Activated naive CD8-positive, alpha-beta T cell treated with anti-CD3 and anti-CD28 coated beads, Interleukin-2, amount 50 U/mL, for 16 hours (primary cell): ENCODE results near the gene CCDC142.
"Not testable (repeated sequence)": the region's sequence is repeated elsewhere in the genome, so short reads cannot be mapped to it uniquely, and the experiment has no call there.

Experiments
- DNase-seq: peaks from one replicate; pipeline ENCODE4 v3.0.0-alpha.2; 2020; ENCODE audit warnings: low read depth, low spot score

CCDC142 gene

DNA sequence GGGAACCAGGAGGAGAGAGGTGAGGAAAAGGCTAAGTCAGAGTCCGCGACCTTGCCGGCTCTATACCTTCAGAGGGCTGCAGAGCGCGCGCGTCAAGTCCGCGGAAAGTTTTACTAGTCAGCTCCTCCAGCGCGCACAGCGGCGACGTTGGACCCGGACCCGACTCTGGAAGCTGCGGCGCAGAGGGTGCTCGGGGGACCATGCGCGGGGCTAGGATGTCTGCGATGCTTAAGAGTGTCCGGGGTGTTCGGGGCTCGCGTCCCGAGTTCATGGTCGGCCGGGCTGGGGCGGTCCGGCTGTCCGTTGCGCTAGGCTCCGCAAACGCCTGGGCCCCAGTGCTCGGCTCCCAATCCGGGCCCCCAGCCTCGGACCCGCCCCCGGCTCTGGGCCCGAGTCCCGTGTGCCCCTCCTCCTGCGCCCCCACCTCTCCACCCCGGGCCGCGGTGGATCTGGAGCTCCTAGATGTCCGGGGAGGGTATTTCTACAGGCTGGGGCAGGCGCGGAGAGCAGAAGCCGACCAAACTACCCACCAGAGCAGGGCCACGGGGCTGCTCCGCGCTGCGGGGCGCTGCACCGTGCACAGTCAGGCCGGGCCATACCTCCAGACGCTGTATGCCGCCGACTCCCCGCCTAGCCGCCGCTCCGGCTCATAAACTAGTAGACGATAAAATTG is 16.6 kb upstream of the CCDC142 start, which contains the start of gene LBX2:
Gene LBX2, minus strand, starts transcription at position 337 of the 673 bp plus-strand sequence. Its CDS starts 66 bp downstream, at position 271.
- no peak for DNase-seq

DNA sequence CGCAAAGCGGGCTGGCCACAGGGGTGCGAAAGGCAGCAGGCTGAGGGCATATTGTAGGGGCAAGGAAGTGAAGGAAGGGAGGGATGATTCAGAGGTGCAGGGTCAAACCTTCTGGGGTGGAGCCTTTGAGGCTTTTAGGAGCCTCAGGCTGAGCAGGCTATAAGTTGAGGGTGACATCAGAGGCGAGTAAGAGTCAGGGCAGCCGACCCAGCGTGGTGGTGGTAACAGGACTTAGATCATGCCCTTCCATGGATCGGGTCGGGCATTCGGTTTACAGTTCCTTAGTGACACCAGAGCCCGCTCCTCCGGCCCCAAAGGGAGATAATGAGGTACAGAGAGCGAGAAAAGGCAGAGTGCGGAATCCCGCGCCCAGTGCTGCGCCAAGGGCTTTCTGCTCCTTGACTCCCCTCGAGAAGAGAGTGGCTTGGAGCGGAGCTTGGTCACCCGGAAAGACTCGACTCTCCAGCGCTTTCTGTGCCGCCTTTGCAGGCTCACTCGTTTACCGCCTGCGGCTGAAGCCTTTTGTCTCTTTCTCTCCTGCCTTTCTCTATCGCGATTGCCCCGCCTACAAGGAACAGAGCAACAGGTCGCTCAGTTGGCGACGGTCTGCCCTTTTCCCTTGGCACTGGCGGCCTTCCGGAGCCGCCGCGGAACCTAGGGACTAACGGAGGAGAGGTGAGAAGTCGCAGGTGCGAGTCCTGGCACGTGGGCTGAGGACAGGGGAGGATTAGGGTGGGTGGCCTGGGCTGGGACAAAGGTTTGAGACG is 15.9 kb upstream of the CCDC142 start:
- DNase-seq = no peak

DNA sequence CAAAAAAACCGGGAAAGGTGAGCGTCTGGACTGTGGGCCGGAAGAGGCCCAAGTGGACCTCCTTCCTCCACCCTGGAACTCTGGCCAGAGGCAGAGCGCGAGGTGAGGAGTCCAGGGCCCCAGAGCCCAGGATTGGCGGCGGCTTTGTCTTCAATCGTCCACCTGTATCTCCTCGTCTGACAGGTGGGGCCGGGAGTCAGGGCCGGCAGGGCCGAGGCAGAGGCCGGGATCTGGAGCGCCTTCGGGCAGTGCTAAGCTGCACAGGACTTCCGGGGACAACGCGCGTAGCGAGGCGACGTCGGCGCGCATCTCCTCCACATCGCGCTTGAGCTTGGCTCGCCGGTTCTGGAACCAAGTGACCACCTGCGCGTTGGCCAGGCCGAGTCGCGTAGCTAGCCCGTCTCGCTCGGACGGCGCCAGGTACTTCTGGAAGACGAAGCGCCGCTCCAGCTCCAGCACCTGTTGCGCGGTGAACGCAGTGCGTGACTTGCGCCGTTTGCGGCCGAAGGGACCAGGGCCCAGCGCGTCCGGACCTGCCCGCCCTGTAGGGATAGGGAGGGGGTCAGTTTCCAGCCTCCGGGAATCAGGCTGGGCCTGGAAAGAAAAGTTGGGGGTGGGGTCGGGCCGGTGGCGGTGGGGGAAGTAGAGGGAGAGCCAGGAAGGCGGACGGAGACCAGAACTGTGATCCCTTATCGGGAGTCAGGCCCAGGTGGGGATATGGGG is 15.1 kb upstream of the CCDC142 start:
- no peak for DNase-seq

DNA sequence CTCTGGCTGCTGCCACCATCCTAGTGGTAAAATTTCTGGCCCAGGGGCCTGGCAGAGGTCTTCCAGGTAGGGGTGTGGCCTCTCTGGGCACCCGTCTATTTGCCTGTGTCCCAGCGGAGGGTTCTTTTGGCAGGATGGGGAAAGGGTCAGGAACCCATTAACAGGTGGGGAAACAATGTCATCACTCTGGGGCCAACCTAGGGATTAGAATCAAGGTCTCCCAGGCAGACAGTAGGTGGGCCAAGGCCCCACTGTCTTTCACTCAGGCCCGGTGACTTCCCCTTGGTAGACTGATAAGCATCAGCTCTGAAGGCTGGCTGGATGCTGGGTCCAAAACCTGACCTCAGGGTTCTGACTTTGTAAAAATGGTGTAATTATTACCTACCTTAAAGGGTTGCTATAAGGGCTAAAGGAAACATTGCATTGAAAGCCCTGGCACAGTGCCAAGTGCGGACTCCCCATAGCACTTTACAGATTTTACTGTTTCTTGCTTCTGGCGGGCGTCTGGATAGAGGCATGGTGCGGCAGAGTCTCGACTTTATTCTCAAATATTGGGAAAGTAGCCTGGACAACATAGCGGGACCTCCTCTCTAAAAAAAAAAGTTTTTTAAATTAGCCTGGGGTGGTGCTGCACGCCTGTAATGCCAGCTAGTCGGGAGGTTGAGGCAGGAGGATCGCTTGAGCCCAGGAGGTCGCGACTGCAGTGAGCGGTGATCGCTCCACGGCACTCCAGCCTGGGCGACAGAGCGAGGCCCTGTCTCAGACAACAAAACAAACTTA is 14.4 kb upstream of the CCDC142 start:
- no peak for DNase-seq

DNA sequence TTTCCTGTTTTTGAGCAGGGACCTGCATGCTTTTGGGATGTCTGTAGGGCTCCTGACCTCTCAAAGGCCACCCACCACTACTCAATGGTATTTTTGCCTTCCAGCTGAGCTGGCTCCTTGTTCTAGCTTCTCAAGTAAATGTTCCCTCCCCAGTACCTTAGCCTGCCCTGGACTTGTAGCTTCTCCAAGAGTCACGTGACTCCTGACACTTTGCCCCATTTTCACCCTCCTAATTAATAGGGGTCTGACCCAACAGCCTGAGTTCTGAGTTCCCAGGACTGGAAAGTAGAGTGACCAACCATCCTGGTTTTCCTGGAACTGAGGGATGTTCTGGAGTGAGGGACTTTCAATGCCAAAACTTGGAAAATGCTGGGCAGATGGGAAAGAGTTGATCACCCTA is 12.6 kb upstream of the CCDC142 start:
- no peak for DNase-seq

DNA sequence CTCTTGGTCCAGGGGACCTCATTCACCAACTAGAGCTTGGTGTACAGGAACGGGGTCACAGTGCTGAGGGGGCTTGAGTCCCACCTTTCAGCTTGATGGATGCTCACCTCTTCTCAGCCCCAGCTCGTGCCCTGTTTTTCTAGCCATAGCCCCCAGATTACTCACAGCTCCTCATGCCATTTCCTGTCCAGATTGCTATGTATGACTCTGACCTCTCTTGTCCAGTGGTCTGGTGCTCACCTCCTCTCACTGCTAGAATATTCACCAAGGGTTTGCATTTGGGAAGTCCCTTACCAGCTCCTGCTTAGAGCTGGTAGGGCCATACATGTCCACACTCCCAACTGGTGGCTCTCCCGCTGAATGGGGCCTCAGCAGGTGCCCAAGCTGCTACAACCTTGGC is 10.7 kb upstream of the CCDC142 start:
- no peak for DNase-seq

DNA sequence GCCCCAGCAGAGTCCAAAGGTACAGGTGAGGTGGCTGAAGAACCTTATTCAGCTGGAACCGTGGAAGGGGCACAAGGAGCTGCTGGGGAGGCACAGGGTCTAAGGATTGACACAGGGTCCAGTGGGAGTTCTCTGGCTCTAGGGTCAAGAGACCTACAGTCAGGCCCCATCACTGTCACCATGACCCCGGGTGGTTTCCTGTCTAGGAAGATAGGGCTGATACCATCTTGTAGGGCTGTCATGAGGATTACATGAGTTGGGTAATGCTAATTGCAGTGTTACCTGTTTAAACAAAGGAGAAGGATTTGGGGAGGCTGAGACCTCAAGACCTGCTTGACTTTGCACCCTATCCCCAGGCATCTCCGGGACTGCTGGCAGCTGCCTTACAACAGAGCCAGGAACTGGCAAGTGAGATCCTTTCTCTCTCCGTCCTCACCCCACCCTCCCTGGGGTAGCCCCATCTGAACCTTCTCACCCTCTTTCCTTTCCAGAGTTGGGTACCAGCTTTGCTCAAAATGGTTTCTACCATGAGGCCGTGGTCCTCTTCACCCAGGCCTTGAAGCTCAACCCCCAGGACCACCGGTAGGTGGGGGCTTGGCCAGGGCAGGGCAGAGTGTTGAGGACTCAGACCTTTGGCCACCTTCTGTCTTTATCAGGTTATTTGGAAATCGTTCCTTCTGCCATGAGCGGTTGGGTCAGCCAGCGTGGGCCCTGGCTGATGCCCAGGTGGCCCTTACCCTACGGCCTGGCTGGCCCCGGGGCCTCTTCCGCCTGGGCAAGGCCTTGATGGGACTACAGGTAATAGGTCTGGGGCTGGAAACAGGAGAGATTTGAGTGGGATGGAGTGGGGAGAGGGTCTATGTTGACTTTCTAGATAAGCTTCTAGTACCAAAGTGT is 9.1 kb upstream of the CCDC142 start:
- no peak for DNase-seq

DNA sequence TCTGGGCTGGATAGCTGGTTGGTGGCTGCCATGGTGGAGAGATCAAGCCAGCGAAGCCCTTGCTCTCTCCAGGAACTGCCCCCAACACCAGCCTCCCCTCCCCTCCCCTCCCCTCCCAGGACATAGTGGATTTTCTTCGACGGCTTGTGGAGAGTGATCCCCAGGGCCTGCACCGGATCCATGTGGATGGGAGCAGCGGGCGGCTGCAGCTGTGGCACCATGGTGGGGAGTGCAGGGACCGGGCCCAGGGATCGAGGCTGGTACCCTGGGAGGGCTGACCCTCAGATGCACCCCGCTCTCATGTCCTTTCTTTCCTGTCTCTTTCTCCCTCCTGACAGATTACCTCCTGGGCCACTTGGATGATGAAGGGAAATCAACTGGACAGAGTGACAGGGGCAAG is 7.1 kb upstream of the CCDC142 start:
- DNase-seq = no peak

DNA sequence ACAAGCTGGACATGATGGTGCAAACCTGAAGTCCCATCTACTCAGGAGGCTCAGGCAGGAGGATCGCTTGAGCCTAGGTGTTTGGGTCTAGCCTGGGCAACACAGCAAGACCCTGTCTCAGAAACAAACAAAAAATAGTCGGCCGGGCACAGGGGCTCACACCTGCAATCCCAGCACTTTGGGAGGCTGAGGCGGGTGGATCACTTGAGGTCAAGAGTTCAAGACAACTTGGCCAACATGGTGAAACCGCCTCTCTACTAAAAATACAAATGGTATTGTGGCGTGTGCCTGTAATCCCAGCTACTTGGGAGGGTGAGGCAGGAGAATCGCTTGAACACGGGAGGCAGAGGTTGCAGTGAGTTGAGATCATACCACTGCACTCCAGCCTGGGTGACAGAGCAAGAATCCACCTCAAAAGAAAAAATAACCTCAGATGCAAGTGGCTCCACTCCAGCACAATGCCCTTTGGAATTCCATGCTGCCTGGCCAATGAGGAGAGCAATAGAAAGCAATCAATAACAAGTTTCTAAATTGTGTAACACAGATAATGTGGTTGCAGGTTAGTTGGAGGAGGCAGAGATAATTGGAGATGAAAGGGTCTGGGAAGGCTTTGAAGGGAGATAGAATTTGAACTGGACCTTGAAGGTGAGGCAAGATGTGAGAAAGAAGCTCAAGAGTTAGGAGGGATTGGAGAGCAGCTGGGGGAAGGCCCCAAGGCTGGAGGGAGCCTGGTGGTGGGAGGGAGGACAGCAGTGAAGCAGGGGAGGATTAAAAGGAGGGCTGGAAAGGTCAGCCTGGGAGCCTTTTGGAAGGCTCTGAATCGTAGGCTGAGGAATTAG is 6.1 kb upstream of the CCDC142 start:
- DNase-seq = no peak

DNA sequence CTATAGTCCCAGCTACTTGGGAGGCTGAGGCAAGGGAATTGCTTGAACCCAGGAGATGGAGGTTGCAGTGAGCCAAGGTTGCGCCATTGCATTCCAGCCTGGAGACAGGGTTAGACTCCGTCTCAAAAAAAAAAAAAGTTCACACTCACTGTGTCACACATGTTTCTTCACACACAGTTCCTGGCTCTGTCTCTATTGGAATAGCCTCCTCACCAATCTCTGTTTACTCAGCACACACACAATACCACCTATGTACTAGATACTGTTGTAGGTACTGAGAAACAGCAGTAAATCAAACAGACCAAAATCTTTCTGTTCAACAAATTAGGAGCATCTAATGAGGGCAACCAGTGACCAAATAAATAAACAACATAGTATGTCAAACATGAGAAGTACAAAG is 3.3 kb upstream of the CCDC142 start:
- DNase-seq = no peak

DNA sequence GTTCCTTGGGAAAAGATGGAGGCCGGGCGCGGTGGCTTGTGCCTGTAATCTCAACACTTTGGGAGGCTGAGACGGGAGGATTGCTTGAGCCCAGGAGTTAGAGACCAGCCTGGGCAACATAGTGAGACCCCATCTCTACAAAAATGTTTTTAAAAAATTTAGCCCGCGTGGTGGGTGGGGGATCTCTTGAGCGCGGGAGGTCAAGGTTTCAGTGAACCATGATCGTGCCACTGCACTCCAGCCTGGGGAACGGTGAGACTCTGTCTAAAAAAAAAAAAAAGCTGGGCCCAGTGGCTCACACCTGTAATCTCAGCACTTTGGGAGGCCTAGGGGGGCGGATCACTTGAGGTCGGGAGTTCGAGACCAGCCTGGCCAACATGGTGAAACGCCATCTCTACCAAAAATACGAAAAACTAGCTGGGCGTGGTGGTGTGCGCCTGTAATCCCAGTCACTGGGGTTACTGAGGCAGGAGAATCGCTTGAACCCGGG is 922 bp upstream of the CCDC142 start:
- not testable (repeated sequence) for DNase-seq

DNA sequence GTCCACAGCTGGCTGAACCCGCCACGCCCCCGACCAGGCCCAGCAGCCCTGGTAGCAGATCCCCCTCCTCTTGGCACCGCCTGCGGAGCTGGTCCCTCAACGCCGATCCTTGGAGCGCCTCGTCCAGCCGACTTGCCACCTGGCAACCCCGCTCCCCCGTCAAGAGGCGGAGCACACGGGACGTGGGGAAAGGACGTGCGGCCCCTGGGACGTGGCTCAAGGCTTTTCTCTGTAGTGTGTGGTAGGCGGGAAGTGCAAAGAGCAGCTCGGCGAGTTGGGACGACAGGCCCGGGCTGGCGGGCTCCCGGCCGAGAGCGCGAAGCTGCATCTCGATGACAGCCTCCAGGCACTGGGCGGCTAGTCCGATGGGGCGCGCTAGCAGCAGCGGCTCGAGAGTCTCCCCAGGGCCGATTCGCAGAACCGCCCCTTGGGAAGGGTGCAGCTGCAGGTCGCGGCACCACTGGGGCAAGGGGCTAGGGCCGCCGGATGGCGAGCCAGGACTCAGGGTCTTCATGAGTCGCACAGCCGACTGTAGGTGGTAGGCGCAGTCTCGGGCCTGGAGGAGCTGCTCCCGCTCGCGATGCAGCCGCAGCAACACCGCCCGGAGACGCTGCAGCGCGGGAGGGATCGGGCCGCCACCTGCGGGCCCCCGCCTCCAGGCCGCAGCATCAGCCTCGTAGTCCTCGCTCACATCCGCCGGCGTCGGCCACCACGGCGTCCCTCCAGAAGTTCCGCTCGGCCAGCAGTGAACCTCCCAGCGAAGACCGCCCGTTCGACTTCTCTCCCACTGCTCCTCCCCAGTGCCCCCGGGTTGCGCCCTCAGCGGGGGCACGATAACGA is 617 bp downstream of the CCDC142 start:
- DNase-seq = no peak

DNA sequence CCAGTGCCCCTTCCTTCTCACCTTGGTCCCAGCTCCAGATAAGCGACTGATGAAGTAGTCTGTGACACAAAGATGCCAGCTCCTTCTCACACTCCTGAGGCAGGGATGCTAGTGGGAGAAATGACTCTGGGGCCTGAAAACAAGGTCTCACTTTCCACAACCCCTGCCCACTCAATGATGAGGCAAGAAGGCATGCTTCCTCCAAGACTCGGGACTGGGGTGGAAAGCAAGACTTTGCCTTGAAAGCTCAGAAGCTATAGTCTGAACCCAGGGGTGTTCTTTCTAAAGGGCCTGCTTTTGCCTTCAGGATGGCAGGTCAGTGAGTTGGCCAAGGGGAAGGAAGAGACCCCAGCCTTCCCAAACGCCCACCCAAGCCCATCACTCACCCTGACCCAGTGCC is 1.4 kb downstream of the CCDC142 start:
- DNase-seq = no peak

DNA sequence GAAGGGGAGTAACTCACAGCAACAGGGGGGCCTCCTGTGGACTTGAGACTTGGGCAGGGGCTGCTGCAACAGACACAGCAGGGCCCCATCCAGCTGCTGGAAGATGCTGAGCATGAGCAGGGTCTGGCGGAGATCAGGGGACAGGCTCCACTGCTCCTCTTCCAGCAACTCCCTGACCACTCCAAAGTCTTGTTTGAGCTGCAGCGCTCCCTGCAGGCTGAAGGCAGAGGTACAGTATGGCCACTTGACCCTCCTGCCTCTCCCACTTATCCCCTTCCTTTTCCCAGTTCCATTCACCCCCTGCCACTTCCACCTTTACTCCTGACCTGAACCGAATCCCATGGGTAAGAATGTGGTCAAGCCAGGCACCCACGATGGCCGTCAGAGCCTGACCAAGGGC is 7.9 kb downstream of the CCDC142 start:
- no peak for DNase-seq

DNA sequence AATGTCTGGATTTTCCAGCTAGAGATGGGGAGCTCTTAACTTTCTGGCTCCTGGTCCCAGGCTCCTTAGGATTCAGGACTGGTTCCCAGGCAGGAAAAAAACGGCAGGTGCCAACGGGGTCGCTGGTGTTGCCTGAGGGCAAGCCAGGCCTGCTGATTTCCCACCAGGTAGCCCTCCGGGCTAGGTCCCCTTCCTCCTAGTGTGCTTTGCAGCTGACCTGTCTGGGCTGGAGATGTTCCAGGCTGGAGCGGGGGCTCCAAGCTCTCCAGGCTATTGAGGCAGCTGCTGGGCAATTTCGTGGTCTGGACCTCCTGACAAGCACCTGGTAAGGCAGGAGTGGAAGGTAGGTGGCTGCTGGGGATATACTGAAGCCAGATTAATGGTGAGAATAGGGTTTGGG is 8.3 kb downstream of the CCDC142 start:
- DNase-seq = no peak

DNA sequence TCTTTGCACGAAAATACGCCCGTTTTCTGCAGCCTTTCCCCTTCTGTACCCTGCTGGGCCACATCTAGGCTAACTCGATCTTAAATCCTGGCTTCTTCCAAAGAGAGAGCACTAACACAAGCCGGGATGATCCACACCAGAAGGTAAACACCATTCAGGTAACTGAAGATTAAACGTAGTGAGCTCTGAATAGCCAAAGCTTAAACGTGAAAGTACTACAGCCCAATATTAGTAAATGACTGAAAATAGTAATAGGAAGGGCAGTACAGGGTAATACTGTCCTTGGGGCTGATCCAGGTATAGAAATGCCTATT is 9.9 kb downstream of the CCDC142 start:
- DNase-seq = no peak

DNA sequence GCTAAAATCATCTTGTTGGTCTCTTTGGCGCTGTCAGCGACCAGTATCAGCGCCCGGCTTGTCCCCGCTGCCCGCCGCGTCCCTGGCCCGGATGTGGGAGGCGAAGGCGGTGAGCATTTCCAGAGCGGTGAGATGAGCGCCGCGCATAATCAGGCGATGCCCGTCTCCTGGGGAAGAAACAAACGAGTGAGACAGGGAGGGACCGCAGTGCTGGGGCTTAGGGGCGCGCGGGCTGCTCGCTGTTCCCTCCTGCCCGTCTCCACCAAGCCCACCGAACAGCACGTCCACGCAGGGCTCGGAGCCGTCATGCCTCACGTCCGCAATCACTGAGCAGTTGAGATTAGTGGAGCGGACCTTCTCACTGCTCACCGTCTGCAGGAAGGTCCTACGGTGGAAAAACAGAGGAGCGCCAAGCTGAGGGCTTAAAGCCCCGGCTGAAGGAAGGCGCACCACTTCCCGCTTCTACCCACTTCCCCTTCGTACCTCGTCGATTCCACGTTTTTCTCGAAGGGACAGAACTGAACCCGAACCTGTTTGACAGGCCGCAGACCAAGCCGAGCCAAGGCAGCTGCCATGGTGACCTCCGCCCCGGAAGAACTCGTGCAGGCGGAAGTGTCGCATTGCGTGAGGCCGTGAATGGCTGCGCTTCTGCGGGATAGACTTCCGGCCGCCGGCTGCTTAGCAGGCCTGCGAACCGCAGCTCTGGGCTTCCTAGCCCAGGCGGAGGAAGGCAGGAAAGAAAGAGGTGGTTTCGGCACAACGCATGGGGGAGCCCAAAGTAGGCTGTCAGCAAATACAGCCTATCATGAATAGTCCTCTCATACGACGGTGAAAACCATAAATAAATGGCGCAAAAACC is 10.5 kb downstream of the CCDC142 start, which contains the start of gene MRPL53:
Gene MRPL53, minus strand, starts transcription at position 595 of the 859 bp plus-strand sequence. Its CDS starts 20 bp downstream, at position 575.
- peak; percentile 93 for DNase-seq
